Measurements from ENCODE around the gene ARNT2. TPM values are rescaled to one million over a fixed set of nuclear protein-coding genes. Genes with fewer than 3 reads are reported as not detected.

The ARNT2 gene
- total RNA-seq, 1 donor from 2014 or later = 35.7 TPM

DNA sequence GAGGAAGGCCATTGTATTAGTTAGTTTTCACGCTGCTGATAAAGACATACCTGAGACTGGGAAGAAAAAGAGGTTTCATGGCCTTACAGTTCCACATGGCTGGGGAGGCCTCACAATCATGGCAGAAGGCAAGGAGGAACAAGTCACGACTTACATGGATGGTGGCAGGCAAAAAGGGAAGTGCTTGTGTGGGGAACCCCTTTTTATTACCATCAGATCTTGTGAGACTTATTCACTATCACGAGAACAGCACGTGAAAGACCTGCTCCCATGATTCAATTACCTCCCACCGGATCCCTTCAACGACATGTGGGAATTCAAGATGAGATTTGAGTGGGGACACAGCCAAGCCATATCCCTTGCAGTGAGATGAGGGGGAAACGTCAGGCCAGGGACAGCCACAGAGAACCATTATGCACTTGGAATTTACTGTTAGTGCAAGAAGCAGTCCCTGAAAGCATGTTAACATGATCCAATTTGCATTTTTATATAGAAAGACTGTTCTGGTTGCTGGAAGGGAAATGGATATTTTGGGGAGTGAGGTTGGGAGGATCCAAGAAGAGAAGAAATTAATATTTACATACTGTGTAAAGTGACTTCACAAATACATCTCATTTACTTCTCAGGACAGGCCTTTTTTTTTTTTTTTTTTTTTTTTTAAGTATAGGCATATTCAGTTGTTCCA, 87.1 kb downstream of the ARNT2 start:
- Mint-ChIP-seq H3K27ac (ENCODE audit: unreplicated experiment) (no peak overlapping the region), H3K9me3 (ENCODE audit: unreplicated experiment) (peaks cover 1% of the 10 kb centered on the region), H3K4me1 (ENCODE audit: low read depth, unreplicated experiment) (peaks cover 20% of the 10 kb centered on the region), H3K36me3 (ENCODE audit: unreplicated experiment) (no peaks in the 10 kb centered on the region), H3K4me3 (ENCODE audit: unreplicated experiment) (no peak overlapping the region), H3K27me3 (ENCODE audit: unreplicated experiment) (peaks cover 1% of the 10 kb centered on the region)
- TF ChIP-seq, protein P1, sequence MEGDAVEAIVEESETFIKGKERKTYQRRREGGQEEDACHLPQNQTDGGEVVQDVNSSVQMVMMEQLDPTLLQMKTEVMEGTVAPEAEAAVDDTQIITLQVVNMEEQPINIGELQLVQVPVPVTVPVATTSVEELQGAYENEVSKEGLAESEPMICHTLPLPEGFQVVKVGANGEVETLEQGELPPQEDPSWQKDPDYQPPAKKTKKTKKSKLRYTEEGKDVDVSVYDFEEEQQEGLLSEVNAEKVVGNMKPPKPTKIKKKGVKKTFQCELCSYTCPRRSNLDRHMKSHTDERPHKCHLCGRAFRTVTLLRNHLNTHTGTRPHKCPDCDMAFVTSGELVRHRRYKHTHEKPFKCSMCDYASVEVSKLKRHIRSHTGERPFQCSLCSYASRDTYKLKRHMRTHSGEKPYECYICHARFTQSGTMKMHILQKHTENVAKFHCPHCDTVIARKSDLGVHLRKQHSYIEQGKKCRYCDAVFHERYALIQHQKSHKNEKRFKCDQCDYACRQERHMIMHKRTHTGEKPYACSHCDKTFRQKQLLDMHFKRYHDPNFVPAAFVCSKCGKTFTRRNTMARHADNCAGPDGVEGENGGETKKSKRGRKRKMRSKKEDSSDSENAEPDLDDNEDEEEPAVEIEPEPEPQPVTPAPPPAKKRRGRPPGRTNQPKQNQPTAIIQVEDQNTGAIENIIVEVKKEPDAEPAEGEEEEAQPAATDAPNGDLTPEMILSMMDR (IDR thresholded peaks at IDR 0.05; ENCODE audit: partially characterized antibody, unreplicated experiment) = no peak
- DNase-seq = no peak

DNA sequence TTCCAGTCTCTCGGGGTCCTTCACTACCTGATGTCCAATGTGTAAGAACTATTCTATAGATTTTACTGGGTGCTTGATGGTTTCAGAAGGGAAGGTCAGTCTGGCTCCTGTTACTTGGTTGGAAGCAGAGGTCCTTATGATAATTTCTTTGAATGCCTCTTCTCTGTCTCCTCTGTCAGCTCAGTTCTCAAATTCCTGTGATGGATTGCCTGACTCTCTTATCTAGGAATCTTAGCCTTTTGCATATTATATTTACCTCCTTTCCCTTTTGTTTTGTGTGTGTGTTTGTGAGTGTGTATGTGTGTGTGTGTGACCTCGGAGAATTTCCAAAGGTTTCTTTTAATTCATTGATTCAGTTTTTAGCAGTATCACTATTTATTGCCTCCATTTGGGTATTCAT, 88.2 kb downstream of the ARNT2 start:
- DNase-seq = no peak
- H3K27me3 Mint-ChIP-seq (ENCODE audit: unreplicated experiment) = no peaks in the 10 kb centered on the region
- H3K9me3 Mint-ChIP-seq (ENCODE audit: unreplicated experiment) = peaks cover 1% of the 10 kb centered on the region
- no peaks in the 10 kb centered on the region for H3K36me3 Mint-ChIP-seq (ENCODE audit: unreplicated experiment)
- TF ChIP-seq, protein P1 (IDR thresholded peaks at IDR 0.05; ENCODE audit: partially characterized antibody, unreplicated experiment) = no peak
- H3K4me1 Mint-ChIP-seq (ENCODE audit: low read depth, unreplicated experiment) = peaks cover 23% of the 10 kb centered on the region
- H3K27ac Mint-ChIP-seq (ENCODE audit: unreplicated experiment) = no peak overlapping the region
- no peak overlapping the region for H3K4me3 Mint-ChIP-seq (ENCODE audit: unreplicated experiment)

DNA sequence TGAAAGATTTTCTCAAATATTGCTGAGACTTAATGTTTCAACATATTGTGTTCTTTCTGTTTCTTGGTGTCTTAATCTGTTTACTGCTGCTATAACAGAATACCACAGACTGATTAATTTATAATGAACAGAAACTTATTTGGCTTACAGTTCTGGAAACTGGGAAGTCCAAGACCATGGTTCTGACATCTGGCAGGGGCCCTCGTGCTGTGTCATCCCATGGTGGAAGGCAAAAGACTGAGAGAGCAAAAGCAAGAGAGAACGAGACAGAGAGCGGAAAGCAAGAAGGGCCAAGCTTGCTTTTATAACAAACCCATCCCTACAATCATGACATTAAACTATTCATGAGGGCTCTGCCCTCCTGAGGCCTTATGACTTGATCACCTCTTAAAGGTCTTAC, 88.7 kb downstream of the ARNT2 start:
- TF ChIP-seq, protein P1 (IDR thresholded peaks at IDR 0.05; ENCODE audit: partially characterized antibody, unreplicated experiment) = no peak
- Mint-ChIP-seq H3K9me3 (ENCODE audit: unreplicated experiment) (peaks cover 1% of the 10 kb centered on the region), H3K27me3 (ENCODE audit: unreplicated experiment) (no peaks in the 10 kb centered on the region), H3K4me3 (ENCODE audit: unreplicated experiment) (no peak overlapping the region), H3K36me3 (ENCODE audit: unreplicated experiment) (no peaks in the 10 kb centered on the region), H3K4me1 (ENCODE audit: low read depth, unreplicated experiment) (peaks cover 26% of the 10 kb centered on the region), H3K27ac (ENCODE audit: unreplicated experiment) (no peak overlapping the region)
- no peak for DNase-seq

DNA sequence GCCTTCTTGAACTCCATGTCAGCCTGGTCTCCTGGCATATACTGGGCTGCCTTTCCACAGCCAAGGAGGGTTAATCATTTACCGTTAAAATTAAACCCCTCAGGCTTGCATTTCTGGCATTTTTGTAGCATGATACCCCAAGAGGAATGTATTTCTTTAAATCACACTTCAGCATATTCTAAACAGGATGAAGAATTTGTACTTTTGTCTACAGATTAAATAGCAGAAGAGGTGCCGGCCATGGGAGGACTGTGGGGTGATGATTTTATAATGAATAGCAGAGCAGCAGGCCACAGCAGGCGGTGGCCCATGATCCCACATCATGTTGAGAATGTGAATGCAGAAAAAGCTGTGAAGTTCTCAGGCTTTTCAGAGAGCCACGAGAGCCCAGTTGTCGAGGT, 90.2 kb downstream of the ARNT2 start:
- Mint-ChIP-seq H3K4me3 (ENCODE audit: unreplicated experiment) (no peak overlapping the region), H3K27me3 (ENCODE audit: unreplicated experiment) (peaks cover 5% of the 10 kb centered on the region), H3K4me1 (ENCODE audit: low read depth, unreplicated experiment) (peaks cover 39% of the 10 kb centered on the region), H3K9me3 (ENCODE audit: unreplicated experiment) (peaks cover 9% of the 10 kb centered on the region), H3K27ac (ENCODE audit: unreplicated experiment) (no peak overlapping the region), H3K36me3 (ENCODE audit: unreplicated experiment) (peaks cover 4% of the 10 kb centered on the region)
- no peak for DNase-seq
- TF ChIP-seq, protein P1 (IDR thresholded peaks at IDR 0.05; ENCODE audit: partially characterized antibody, unreplicated experiment) = no peak

DNA sequence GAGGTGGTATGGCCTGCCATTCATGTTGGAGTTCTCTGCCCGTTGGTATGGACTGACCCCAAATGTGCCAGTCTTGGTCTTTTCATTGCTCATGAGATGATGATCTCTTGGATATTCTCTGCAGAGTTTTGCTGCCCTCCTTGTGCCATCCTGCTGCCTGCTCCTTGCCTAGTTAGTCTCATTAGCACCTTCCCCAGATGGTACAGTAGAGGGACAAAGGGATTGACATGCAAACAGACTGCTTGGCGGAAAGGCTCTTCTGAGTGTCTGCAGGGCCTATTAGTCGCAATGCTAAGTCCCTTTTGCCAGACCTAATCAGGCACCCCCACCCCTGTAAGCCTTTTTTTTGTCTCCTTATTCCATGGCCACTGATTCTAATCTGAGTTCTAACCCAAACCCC, 90.6 kb downstream of the ARNT2 start:
- peaks cover 9% of the 10 kb centered on the region for H3K9me3 Mint-ChIP-seq (ENCODE audit: unreplicated experiment)
- H3K27ac Mint-ChIP-seq (ENCODE audit: unreplicated experiment) = no peak overlapping the region
- H3K4me3 Mint-ChIP-seq (ENCODE audit: unreplicated experiment) = no peak overlapping the region
- H3K4me1 Mint-ChIP-seq (ENCODE audit: low read depth, unreplicated experiment) = peaks cover 43% of the 10 kb centered on the region
- H3K36me3 Mint-ChIP-seq (ENCODE audit: unreplicated experiment) = peaks cover 4% of the 10 kb centered on the region
- peaks cover 5% of the 10 kb centered on the region for H3K27me3 Mint-ChIP-seq (ENCODE audit: unreplicated experiment)
- no peak for DNase-seq
- TF ChIP-seq, protein P1 (IDR thresholded peaks at IDR 0.05; ENCODE audit: partially characterized antibody, unreplicated experiment) = no peak
